Stimulated activated naive CD8-positive, alpha-beta T cell treated with anti-CD3 and anti-CD28 coated beads, Interleukin-15, Interleukin-2, amounts not matched to agents 100 U/mL and 50 U/mL, for 24 hours (primary cell): Measurements from ENCODE around the gene E2F8.

ENCODE experiments used
- ATAC-seq: fragments of 150-1000 bp; cut with Tn5 transposase; one replicate; pipeline ENCODE4 v1.10.0; 2021
- DNase-seq: peaks from one replicate; pipeline ENCODE4 v3.0.0; 2021

Gene E2F8

DNA sequence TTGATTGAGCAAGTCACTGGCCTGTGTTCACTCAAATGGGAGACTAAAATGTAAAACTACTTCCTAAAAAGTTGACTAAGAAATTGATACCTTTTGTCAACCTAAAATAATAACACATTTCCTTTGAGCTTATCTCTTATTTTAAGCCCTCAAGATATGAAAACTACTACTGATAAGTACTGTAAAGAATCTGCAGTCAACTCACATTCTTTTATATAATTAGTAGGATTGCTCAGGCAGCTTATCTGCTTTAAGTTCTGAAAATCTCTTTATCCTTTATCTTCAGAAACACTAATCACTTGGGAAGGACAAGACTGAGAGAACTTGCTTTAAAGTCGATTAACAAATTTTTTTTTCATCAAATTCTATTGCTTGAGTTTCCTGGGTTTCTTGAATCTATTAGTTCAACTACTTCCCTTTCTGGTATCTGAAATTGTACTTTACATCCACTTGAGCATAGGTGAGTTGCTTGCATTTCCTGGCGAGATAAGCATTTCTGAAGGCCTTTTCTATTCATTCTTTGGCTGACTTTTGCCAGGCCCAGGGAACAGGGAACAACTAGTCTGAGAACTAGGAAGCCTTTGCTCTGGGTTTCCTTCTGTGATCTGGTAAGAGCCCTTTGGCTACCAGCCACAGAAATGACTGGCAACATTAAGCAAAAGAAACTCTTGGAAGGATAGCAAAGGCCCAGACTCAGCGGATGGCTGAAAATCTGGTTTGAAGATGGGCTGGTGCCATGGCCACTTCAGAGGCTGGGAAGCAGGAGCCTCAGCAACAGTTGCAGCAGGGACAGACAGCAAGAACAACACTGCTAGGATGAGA is 19.6 kb downstream of the E2F8 start:
- ATAC-seq, result no peak
- DNase-seq, result no peak

DNA sequence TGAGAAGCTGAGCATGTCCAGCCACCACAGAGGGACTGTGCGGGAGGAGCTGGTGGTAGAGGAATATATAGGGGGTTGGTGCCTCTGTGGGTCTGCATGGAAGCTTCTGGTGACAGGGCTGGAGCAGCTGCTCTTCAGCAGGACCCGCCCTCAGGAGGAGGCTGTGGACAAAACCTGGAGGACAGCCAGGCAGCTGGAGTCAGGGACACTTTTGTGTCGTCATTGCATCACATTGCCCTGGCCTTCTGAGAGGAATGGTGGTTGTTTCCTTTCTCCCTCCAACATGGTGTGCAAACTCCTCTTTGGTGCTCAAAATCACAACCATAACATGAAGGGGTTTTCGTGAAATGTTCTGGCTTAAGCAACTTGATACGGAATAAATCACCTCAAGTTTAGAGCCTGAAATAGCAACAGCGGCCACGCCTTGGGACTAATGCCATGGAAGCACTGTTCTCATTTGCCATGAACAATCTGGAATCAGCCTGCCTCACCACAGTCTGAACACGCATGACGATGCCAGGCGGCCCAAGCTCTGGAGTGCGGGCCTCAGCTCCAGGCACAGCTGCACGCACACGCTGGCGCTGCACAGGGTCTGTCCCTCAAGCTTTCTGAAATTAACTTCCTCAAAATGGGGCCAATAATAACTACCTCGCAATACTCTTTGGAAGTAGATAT is 21.8 kb downstream of the E2F8 start:
- ATAC-seq (no peak), DNase-seq (no peak)

DNA sequence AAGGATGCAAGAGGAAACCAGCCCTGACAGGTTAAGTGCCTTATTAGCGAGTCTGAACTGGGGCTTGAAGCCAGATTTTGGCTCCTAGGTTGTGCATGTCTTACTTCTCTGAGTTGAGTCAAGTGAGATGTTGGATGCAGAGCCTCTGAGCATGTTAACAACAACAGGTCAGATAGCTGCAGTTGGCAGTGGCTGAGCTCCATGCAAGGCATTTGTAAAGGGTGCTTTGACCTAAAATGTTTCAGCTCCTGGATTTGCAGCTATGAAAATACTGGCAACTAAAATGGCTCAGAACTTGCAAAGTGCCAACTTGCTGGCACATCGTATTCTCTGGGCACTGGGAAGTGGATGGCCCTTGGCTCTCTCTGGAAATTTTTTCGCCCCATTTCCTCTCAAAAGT is 22.5 kb downstream of the E2F8 start:
- no peak for ATAC-seq
- no peak for DNase-seq

- no peak for DNase-seq
- ATAC-seq, result no peak
Observed at GRCh38 chr11:19216709-19217374, 23.9 kb downstream of the E2F8 start.

DNA sequence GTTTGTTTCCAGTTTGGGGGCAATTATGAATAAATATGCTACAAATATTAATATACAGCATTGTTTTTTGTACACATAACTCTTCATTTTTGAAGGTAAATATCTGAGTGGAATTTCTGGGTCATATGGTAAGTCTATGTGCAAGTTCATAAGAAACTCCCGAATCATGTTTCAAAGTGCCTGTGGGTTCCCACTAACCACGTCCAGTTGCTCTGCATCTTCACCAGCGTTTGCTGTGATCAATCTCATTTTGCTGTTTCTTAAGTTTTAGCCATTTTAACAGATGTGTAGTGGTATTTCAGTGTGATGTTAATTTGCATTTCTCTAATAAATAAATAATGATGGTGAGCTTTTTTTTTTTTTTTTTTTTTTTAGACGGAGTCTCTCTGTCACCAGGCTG is 24.7 kb downstream of the E2F8 start:
- ATAC-seq (no peak), DNase-seq (no peak)

DNA sequence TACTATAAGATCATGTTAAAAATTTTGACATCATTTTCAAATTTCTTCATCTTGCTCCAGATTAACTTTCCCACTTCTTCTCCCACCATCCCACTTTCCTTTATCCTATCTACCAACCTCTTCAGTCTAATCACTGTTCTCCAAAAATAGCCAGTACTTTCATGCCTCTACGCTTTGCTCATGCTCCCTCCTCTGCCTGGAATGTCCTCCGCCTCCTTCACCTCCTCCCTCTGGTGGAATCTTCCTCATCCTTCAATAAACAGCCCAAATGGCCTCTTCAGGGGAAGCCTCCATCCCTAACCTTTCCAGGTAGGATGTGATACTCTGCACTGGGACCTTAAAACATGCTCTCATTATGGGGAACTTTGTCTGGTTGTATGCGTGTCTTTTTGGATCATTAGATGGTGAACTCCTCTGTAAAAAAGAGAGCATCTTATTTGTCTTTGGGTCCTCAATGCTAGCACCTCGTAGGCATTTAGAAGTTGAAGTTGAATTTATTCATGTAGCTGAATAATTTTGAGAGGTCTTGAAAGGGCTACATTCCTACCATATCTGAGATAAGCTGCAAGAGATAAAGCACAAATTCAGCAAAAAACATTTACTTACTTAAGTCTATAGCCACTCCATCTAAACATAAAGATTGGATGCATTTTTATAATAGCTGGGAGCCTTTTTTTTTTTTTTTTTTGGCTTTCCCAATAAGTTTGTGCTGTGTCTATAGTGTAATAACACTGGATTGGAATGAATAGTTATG is 31.0 kb downstream of the E2F8 start:
- no peak for ATAC-seq
- no peak for DNase-seq

DNA sequence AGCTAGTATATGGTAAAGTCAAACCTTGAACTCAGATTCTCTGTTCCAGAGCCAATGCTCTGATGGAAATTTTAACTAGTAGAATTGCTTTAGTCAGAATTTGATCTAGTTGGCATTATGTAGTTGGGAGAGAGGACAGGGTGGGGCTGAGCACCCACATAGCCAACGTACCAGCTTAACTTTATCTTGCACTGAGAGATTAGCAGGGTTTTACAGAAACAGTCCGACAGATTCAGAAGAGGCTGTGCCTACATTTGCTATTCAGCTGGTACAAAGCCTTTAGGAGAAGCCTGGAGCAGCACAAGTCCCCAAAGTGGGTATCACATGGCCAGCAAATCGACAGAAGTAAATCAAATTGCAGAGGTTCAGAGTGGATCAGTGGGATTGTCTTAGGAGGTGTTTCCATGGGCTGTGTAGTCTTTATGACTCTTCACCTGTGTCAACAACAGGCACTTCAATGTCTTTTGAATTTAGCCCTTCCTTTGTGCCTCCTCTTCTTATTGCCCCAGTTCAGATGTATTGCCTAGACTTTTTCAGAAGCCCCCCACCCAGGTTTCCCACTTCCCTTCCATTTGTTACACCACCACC is 31.7 kb downstream of the E2F8 start:
- DNase-seq (no peak), ATAC-seq (no peak)

DNA sequence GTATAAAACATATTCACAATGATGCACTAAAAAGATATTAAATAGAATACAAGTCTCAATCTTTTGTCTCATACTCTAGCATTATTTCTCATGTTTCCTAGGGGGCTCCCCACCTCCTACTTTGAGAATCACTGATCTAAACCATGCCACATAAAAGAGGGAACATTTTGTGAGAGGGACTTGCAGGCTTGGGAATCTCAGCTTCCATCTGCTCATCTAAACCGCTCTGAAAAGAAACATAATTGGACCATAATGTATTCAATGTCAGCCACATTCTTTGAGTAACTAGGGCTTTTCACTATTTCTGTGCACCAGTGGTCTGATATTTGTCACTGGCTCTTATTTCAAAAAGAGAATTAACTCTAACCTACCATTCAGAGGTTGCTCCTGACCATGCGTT is 32.6 kb downstream of the E2F8 start:
- no peak for DNase-seq
- ATAC-seq, result no peak

- no peak for ATAC-seq
- no peak for DNase-seq
Observed at GRCh38 chr11:19204836-19205235, 35.9 kb downstream of the E2F8 start.

- ATAC-seq (no peak), DNase-seq (no peak)
Observed at GRCh38 chr11:19201737-19202605, 38.8 kb downstream of the E2F8 start, which contains the start of gene CSRP3. Gene CSRP3 (minus strand): TSS chr11:19201983. CDS start chr11:19192448, 9,535 bp downstream.

- DNase-seq, result no peak
- ATAC-seq, result no peak
Observed at GRCh38 chr11:19200410-19201201, 40.1 kb downstream of the E2F8 start.

DNA sequence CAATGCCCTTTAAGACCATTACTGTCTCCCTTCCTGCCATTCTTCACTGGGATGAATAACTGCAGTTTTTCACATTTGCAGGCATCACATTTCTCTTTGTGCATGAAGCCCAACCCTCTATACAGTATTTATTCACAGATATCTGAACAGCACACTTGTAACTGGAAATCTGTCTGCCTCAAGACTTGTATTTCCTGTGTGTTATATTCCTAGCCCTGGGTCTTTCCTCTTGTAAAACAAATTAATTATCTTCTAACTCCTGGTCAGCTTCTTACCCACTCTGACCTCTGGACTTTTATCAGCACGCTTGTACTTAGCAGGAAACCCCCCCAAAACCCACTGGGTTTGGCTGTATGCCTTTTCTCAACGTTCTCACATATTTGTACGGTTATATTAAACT is 41.0 kb downstream of the E2F8 start:
- no peak for DNase-seq
- ATAC-seq, result no peak

GRCh38 chr11:19199048-19199447 is 41.7 kb downstream of the E2F8 start:
- no peak for DNase-seq
- no peak for ATAC-seq

GRCh38 chr11:19196432-19196831 is 44.3 kb downstream of the E2F8 start:
- DNase-seq, result no peak
- ATAC-seq, result no peak

DNA sequence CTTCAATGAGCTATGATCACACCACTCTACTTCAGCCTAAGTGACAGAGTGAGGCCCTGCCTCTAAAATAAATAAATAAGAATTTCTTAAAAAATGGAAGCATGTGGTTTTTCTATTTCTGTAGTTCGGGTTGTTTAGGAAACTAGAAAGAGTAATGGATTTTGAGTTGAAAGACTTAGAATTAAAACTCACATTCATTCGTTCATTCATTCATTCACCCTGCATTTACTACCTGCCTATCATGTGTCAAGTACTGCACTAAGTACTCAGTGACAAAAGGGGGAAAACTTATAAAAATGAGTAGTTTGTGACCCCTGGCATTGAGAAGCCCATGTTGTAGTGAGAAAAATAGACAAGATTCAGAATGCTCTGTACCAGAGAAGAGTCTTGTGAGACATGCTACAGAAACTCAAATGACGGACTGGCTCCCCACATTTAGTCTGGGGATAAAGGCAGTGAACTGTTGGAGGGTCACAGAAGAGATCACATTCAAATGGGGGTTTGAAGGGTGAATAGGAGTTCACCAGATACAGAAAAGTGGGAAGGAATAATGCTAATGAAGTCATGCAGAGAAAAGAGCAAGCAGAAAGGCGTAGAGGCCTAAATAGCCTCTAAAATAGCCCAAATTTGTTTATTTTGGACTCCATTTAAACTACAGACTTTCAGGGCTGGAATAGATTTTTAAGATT is 46.0 kb downstream of the E2F8 start:
- ATAC-seq (no peak), DNase-seq (no peak)

- ATAC-seq, result no peak
- DNase-seq, result no peak
Observed at GRCh38 chr11:19193916-19194315, 46.8 kb downstream of the E2F8 start.

DNA sequence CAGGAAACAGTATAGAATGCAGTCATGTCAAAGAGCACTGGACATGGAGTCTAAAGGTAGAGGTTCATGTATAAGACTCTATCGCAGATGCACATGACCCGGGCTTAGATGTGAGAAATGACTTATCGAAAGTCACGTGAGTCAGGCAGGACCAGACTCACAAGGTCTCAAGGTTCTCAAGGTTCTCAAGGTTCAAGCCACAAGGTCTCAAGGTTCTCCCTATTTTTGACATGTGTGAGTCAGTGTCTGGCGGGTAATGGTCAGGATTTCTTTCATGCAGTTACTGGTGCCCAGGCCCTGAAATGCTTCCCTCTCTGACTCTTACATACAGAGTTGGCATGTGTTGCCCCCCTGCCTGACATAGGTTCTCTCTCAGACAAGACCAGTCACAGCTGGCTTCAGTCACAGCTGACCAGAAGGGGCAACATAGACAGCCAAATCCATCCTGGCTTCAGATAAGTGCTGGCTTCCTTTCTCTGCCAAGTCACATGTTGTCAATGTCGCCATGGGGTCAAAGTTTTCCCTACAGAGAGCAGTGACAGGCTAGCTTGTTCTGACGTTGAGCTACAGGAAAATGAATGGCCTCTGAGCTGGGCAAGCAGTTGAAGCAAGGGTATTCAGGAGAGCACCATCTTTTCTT is 49.1 kb downstream of the E2F8 start:
- DNase-seq (no peak), ATAC-seq (no peak)

DNA sequence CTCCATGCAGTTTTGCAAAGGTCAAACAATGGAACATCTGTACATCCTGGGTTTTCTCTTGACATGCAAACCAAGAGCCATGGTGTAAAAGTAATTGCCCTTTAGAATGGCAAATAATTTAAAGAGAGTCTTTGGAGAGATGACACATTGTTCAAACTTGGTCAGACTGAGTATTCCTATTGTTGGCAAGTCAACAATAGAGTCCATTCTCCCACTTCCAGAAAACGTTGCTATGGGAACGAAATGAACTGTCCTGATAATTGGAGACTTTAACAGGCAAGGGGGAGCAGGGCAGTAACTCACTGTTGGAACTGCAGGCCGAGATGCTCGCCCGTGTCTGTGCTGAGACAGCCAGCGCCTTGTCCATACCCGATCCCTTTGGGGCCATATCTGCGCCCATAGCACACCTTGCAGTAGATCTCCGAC is 52.9 kb downstream of the E2F8 start:
- DNase-seq, result no peak
- ATAC-seq, result no peak
